Measurements from ENCODE around the gene RASGRF1.

DNA sequence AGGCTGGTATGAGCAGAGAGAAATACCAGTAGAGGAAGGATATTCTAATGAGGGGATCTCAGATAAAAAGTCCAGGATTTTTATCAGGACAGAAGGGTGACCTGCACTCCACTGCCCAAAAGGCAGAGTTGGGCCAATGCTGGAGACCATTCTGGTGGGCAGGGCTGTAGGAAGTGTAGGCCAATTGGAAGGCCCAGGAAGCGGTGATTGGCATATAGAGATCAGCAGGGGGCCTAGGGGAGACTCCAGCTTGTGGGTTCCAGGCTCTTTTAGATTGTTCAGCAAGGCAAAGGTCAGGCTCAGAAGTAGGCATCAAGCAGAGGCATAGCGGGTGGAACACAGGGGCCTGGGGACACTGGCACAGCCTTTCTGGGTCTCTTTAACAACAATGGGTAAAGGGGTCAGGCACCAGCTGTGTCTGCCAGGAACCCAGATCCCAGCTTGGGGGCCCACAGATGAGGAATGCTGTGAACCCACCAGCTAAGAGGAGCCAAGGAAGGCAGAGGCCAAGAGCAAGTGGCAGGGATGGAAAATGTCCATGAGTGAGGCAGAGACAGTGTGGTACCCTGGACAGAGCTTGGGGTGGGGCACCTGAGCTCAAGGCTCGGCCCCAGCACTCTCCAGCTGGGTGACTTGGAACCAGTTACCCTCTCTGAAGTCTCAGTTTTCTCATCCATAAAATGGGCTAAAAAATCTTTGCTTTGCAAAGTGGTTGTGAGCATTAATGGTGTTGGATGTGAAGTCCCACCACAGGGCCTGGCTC, 27.0 kb upstream of the RASGRF1 start:
- no peak for TF ChIP-seq ZNF274 (IDR thresholded peaks at IDR 0.05; ENCODE audit: low read depth, low read length)
- no peak for TF ChIP-seq YY1 (IDR thresholded peaks at IDR 0.05; ENCODE audit: insufficient read depth, insufficient read length)
- TF ChIP-seq SUZ12 (IDR thresholded peaks at IDR 0.05; ENCODE audit: extremely low read depth, insufficient read depth, insufficient read length) = no peak

Measured in NT2/D1 (cell line).